IPS-18c (cell line): ENCODE data around the gene DMTF1.
"Not testable (repeated sequence)": the region's sequence is repeated elsewhere in the genome, so short reads cannot be mapped to it uniquely, and the experiment has no call there.

Experiments used
- H3K4me3 ChIP-seq: 2 replicates; pipeline ENCODE4 v1.7.0; 2013; ENCODE audit warnings: low read depth, mild to moderate bottlenecking, low read length, moderate library complexity; ENCODE audit not compliant: insufficient read depth
- H3K9me3 ChIP-seq: one replicate; pipeline ENCODE4 v1.6.1; 2013; ENCODE audit warnings: mild to moderate bottlenecking, low read length, moderate library complexity; ENCODE audit not compliant: control insufficient read depth, insufficient read depth

The DMTF1 gene

GRCh38 chr7:87238464-87239051, 86.3 kb downstream of the DMTF1 start:
- H3K9me3 ChIP-seq, H3K4me3 ChIP-seq: not testable (repeated sequence)

- not testable (repeated sequence) for H3K9me3 ChIP-seq, H3K4me3 ChIP-seq
Observed at GRCh38 chr7:87245671-87246070, 93.4 kb downstream of the DMTF1 start.
